HG03521 (cell line): ENCODE measurements around the gene FAM219A.

ENCODE experiments used
- ATAC-seq: cut with Tn5 transposase; IDR thresholded peaks from one replicate; pipeline ENCODE4 v1.9.1; 2021; ENCODE audit warnings: mild to moderate bottlenecking, moderate library complexity; ENCODE audit not compliant: unreplicated experiment

FAM219A gene

DNA sequence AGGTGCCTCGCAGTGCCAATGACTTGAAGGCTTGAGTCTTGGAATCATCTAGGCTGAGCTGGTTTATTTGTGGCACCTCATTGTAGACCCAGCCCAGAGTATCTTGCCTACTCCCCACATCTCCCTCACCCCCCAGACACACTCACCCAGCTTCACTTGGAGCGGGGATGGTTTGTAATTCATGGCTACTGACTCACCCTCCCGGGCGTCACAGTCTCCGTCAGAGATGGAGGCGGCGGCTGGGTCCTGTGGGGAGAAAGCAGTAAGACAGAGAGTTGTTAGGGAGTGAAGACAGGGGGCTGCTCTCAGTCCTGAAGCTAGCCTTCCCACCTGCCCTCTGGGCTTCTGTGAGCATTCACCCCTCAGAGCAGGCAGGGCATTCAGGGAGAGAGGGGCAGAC is 52.7 kb downstream of the FAM219A start:
- ATAC-seq = no peak

DNA sequence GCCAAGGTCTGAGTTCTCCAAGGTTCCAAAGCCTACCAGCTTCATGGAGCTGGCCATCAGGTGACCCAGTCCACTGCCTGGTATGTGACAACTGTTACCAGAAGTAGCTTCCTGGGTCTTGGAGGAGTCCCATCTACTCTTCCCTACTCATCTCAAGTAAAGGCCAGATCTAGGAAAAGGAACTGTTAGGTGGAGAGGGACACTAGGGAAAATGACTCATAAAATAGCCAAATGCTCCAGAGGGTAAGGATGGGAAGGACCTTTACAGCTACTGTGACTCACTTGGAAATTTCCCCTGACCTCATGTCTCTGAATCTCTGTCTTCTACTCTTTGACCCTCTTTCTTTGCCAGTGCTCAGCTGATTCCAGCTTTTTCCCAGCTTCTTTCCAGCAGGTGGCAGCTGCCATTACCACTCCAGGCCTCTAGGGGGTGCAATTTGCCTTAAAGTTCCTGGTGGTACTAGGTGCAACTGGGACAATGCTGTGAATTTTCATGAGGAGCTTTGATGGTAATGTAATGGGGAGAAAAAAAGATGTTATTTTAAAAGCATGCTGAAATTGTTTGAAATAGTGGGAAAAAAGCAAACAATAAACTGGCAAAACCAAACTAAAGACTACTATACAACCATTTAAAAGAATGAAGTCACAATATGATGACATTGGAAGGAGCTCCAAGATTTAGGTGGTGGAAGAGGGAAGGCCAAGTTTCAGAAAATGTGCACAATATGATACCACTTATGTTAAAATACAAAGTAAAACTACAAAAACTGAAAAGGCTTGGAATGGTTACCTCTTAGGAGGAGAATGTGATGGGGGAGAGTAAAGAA is 54.6 kb downstream of the FAM219A start:
- ATAC-seq = no peak

DNA sequence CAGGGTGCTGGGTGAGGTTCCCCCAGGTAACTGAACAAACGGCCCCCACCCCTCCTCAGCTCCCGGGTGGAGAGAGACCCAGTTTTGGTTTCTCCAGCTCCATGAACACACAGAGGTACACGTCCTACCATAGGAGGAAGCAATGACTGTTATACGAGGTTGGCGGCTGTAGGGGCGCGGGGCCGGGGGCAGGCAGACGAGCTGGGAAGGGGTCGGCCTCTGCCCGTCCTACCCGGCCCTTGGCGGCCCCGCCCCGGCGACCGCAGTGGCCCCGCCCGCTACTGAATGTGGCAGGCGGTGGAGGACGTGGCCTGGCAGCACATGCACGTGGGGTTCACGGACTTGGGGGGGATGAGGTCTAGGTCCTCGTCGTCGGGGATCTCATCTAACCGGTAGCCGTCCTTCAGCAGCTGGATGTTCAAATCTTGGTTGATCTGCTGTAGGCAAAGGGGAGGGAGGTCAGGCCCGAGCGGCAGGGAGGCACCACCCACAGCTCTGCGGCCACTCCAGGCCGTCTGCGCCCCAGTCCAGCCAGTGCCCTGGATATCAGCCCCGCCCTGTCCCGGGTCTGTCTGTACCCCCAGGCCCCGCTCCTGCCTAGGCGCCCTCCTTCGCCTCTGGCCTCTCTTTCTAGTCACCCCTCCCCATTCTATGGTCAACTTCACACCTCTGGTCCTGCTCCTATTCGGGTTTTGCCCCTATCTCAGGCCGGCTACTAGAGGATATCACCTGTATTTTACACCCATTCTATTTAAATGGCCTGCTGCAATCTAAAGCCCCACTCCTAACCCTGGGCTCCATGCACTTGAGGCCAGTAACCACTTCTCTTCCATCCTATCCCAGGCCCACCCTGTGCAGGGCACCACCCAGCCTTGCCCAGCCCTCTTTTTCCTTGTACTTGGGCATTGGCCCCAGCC is 57.4 kb downstream of the FAM219A start:
- no peak for ATAC-seq

DNA sequence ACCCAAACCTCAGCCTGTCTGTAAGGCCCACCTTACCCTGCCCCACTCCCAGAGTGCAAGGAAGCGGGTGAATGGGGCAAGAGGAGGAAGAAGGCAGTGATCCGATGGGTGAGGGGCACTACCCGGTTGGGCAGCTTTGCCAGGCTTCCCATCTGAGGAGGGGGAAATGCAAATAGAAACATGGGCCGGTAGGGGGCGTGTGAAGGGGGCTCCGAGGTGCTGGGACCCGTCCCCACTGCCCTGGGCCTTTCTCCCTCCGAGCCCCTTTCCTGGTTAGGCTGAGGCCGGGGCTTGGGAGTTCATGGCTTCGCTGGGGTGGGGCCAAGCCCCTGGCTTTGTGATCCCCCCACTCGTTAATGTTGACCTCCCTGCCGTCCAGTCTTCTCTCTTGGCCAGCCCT is 58.1 kb downstream of the FAM219A start:
- ATAC-seq = no peak

DNA sequence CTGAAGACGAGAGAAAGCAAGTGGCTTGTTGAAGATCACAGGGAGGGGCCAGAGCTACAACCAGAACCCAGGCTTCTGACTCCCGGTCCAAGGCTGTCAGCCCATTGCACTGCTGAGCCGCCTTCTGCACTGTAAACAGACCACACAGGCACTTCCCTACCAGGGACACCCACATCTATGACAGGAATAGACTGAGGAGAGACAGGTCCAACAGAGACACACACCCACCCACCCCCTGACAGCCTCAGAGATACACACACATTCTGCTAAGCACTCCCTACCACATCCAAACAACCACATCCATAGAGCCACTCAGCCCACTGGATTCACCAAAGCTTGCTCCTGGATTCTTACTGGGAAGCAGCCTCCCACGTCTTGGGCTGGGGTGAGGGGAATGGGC is 58.6 kb downstream of the FAM219A start:
- no peak for ATAC-seq

DNA sequence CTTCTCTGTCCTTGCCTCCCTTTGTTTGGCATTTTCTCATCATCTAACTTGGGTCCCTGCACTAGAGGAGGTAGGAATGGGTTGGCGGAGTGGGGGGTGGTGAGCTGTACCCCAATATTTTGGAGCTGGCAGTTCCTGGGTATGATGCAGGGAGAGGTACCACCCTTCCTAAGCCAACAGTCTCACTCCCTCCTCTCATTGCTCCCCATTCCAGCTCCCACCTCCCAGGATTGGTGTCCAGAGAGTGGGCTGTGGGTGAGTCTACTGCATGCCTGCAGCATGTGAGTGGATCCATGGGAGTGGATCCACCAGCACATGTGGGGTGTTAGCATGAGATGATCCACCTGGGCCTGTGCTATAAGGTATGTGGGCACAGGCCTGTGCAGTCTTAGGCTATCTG is 59.5 kb downstream of the FAM219A start:
- no peak for ATAC-seq

DNA sequence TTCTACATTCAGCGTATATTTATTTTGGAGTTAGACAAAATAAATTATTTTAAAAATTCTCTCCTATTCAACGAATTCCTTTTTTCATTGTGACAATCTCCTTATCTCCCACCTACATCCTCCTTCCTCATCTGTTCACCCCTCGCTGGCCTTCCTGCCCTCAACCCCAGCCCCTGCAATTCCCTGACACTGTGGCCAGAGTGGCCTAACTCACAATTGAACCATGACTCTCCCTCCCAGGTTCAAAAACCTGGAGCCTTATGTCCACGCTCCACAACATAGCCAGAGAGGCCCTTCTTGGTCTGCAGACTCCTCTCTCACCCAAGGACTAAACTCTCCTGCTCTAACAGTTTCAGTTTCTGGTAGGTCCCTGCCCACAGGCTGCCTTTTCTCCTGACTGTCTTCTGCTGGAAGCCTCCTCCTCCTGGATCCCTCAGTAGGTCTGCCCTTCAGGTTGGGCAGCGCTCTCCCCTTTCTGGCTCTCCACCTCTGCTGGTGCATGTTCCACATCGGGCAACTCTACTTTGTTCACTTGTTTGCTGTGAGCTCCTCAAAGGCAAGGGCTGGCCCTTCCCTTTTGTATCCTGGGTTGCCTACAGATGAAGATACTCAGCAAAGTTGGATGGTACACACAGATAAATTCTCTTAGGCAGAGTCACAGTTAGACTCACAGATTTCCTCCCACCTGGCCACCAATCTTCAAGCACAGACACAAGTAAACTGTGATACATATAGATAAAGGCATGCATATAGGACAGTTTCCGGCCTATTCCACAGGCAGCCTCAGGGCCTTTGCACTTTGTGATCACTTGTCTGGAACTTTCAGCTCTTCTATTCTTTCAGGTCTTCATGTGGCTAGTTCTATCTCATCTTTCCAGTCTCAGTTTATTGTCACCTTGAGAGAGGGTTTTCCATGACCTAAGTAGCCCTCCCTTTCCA is 61.8 kb downstream of the FAM219A start:
- ATAC-seq = no peak

DNA sequence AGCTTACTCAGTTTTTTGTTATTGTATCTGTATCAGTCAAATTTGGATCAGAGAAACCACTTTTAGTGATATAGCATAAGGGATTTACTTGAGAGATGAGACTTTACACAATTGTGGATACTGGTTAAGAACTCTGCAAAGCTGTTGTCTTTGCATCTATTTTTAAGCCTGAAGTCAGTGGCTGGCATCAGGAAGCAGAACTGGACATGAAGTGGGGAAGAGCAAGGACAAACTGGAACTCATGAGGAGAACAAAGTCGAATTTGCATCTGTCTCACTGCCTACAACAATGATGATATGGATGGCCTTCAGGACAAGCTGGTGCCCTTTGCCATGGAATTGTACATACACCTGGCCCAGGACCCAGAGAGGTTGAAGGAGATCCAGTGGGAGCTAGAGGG is 65.9 kb downstream of the FAM219A start:
- no peak for ATAC-seq

DNA sequence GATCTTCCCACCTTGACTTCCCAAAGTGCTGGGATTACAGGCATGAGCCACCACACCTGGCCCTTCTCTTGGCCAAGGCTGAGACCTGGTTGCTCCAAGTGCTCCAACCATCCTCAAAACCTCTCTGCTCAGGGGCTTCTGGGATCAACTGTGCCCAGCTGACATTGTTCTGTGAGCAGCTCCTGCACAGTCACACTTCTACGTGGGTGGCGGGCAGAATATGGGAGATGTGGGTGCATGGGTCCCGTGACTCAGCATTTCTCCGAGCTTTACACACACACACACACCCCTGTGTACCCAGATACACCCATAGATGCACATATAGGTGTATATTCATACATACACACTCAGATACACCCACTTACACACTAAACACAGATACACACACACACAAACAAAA is 71.1 kb downstream of the FAM219A start:
- no peak for ATAC-seq

DNA sequence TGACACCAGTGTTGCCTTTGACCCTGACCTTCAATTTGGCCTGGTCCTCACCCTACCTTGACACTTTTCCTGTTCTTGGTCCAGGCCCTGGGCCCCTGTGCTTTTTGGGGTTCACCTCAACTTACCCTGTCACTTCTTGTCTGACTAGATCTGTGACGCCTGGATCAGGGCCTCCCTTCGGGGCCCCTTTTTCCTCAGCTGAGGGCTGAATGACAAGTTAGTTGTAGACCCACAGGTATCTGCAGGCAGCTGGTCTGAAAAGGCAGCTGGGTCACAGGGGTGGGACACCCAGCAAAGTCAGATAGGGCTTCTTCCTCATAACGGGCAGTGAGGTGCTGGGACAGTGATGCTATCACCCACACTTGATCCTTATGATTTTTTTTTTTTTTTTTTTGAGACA is 71.7 kb downstream of the FAM219A start:
- ATAC-seq = no peak

DNA sequence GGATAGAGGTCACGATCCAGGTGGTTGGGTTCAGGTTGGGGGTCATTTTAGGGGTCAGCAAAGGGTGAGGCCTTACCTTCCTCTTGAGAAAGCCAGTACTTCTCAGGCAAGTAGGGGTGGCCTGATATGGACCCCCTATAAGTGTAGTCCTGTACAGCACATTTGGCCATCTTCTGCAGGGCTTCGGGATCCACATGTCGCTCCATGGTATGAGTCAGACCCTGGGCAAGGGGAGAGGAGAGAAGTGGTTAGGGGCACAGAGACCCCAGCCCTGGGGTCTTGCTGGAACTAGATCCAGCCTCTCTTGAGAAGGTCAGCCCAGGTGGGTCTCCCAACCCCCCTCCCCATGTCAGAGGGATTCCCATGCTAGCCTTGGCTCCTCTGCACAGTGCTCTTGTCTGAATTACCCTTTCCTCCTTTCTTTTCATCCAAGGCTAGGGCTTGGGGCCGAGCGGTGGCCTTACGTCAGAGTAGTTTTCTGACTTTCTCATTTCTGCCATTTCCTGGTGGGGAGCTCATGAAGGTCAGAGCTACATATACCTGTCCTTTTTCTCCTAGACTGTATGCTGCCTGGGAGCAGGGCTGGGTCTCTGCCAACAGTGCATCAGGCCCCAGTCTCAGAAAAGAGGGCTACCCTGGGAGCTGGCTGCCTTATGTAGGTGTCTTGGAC is 72.7 kb downstream of the FAM219A start:
- no peak for ATAC-seq

DNA sequence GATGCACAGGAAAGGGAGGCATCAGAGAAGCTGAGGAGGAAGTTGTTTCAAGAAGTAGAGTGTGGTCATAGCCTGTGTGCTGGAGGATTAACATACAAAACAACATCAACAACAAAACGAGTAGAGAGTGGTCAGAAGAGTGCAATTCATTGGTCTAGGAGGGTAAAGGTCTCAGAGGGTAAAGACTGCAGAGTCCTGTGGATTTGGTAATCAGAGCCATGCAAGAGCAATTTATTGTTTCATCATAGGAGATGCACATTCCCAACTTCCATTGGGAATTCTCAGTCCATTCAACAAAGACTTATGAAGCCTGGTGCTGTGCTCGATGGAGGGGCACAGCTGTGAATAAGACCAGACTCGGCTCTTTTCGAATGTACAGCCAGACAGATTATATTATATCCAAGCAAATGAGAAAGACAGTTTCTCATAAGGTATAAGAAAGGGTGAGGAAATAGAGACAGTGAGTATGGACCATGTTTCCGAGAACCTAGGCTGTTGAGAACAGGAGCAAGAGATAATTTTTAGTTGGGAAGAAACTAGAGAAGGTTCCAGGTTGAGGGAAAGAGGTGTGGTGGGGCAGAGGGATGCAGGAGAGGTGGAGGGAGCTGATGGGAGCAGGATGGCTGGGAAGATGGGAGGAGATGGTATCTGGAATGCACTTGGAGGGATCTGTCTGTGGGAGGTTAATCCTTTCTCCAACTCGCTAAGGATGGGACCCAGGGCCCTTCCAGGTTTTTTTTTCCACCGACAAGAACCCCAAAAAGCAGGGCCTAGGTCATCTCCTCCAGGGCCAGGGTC is 73.8 kb downstream of the FAM219A start:
- ATAC-seq = no peak

DNA sequence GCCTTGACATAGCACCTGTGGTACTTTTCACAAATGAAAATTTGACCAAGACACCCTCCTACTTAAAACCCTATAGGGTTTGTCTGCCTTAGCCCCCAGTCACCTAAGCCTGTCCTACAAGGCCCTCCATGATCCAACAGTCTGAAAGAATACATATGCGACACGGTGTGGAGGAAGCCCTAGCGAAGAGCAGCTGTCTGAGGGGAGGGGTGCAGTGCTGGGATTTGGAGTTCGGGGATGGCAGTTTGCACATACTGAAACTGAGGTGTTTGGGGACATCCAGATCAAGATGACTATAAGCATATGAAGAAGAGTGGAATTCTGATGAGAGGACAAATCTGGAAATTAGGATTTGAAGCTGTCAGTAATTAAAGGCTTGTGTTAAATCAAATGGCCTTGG is 74.5 kb downstream of the FAM219A start:
- no peak for ATAC-seq

DNA sequence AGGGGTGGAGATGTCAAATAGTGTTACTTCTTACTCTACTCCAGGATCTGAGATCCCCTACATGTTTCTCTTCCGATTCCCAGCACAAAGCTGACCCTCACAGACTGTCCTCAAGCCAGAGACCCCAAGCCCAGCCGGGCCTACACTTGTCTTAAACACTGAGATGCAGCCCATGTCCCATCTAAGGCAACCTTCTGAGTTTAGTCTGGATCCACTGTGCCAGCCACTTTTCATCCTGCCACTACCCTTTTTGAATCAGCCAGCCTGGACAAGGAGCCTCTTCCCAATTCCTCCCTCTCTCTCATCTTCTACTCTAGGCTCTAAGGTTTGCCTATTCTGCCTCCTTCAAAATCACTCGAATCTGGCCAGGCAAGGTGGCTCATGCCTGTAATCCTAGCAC is 75.5 kb downstream of the FAM219A start:
- no peak for ATAC-seq

DNA sequence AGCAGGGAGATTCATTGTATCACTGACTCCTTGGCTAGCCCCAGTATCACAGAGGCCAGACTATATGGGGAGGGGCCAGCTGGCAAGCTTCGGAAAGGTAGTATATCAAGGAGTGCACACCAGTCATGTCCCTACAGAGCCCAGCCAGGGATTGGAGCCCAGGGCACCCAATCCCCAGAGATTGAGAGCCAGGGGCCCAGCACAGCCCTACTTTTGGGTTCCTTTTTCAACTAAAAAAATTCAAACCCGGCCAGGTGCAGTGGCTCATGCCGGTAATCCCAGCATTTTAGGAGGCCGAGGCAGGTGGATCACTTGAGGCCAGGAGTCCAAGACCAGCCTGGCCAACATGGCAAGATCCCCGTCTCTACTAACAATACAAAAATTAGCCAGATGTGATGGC is 76.3 kb downstream of the FAM219A start:
- no peak for ATAC-seq

DNA sequence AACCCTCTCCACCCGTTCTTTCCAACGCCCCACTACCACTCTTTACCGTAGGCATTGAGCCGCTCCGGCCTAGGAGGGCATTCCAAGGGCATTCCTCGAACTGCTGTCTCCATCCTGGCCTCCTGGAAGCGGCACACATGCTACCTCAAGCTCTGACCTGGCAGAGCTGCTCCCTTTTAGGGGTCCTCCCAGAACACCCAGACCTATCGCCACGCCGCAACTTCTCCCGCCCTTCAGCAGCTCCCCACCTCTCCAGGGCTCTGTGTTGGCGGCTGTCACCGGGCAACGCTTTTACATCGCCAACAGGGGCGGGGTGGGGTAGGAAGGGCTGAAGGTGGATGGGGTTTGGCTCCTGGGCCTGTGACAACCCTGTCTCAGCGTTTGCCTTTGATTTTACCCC is 77.0 kb downstream of the FAM219A start:
- ATAC-seq = no peak

DNA sequence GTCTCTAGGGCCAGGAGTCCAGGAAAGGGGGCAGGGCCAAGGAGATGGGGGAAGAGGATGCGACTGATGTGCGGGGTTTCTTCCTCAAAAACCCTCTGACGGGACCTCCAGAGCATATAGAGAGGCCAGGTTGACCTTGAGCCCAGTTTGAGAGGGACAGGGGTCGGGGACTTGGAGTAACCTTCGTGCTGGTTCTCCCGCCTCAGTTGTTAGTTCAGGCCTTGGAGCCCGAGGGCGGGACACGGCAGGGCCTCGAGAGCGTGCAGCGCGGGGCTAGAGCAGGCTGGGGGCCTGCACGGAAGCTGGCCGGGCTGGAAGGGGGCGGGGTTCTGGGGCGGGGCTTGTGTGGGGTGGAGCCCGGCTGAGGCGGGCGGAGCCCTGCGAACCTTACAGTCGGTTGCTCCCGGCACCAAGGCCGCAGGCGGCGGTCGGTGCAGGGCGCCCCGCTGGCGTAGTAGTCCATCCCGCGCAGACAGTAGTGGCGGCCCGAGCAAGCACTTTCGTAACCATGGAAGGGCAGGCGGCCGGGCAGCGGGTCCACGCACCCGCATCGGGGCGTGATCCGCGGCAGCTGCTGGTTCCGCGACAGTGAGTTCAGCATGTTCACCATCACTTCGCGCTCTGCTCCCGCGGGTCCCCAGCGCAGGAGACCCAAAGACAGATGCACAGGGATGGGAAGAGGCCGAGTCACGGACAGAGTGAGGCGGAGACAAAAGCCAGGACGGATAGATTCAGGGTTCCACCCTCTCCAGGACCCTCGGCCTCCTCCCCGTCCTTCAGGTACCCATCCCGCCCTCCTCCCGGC is 77.7 kb downstream of the FAM219A start:
- ATAC-seq = no peak

DNA sequence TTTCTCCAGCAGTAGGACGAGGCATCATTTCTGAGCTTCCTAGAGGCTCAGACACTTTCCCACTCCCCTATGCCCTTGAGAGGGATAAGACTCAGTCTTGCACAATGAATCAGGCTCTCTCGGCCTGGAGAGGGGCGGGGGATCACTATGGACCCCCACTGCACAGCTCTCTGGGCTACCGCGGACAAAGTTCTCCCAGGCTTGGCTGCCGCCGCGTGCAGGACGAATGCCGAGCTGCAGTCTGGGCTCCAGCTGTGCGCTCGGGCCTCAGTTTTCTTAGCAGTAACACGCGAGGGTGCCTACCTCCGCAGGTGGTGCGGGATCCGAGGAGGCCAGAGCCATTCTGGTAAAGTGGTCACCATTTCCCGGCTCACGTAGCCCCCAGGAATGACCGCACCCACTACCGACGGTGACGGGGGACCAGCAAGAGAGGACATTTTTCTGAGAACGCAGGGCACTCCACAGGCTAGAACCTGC is 78.3 kb downstream of the FAM219A start:
- ATAC-seq = no peak
